Limb (tissue), 2 donors: Measurements from ENCODE around the gene LRRFIP2.

Experiments used
- DNase-seq, 2 donors: peaks; one replicate each; pipeline ENCODE4 v3.0.0-alpha.2; 2016; ENCODE audit errors: extremely low spot score in 2 of 2

Gene LRRFIP2

GRCh38 chr3:37028329-37028728 lies 146.1 kb downstream of the LRRFIP2 start:
- peak in 1 of 2 donors; percentile 33 for DNase-seq

DNA sequence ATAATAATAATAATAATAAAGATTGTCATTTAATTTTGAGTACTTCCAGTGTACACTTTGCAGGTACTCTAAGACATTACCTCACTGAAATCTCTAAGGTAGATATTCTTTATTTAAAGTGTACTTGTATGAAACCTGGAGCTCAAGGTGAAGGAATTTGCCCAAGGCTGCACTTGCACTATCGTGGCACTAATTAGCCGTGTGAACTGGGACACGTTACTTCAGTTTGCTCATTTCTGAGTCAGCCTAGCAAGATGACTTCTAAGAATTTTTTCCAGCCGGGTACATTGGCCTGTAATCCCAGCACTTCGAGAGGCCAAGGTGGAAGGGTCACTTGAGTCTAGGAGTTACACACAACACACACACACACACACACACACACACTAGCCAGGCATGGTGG lies 147.5 kb downstream of the LRRFIP2 start:
- DNase-seq, result no peak

DNA sequence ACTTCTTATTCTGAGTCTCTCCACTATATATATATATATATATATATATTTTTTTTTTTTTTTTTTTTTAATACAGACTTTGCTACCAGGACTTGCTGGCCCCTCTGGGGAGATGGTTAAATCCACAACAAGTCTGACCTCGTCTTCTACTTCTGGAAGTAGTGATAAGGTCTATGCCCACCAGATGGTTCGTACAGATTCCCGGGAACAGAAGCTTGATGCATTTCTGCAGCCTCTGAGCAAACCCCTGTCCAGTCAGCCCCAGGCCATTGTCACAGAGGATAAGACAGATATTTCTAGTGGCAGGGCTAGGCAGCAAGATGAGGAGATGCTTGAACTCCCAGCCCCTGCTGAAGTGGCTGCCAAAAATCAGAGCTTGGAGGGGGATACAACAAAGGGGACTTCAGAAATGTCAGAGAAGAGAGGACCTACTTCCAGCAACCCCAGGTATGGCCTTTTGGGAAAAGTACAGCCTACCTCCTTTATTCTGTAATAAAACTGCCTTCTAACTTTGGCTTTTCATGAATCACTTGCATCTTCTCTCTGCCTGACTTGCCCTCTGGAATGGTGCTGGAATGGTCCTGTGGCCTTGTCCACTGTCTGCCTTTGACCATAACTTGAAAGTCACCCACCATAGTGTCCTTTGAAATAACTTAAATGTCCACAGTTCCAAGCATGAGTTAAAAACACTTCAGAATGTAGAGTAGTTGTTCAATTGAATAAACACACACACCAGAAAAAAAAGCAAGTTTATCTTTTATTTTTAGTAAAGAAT lies 148.6 kb downstream of the LRRFIP2 start:
- no peak for DNase-seq

GRCh38 chr3:37024820-37025405 lies 149.5 kb downstream of the LRRFIP2 start:
- no peak for DNase-seq

- DNase-seq, result no peak
Observed at GRCh38 chr3:37024092-37024491, 150.3 kb downstream of the LRRFIP2 start.

DNA sequence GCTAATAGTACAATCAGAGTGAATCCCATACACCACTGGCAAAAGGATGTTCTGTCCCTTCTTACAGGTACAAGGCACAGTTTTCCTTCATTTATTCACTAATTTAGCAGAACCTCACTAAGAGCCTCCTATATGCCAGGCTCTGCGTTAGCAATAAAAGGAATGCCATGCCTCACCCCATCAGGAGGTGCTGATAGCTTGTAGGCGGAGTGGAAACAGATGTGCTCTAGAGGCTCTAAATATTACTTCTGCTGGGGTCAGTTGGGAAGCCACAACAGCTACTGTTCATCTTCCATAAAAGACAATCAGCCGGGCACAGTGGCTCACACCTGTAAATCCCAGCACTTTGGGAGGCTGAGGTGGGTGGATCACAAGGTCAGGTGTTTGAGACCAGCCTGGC lies 156.7 kb downstream of the LRRFIP2 start:
- DNase-seq, result no peak

DNA sequence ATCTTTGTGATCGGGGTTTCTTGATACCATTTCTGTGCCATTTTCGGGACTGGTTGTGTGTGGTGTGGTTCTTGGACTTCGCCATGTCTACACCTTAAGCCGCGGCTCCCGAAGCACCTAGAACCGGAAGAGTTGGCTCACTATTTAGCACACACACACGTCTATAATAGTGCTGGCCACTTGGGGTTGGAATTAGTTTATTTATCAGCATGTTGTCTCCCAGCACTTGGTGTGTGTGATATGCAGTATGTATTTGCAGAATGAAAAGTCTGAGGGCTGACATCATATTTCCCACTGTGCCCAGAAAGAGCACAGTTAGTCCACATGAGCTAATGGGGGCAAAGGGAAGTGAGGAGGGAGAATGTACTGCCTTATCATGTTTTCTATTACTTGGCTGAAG lies 157.5 kb downstream of the LRRFIP2 start:
- DNase-seq, result no peak

DNA sequence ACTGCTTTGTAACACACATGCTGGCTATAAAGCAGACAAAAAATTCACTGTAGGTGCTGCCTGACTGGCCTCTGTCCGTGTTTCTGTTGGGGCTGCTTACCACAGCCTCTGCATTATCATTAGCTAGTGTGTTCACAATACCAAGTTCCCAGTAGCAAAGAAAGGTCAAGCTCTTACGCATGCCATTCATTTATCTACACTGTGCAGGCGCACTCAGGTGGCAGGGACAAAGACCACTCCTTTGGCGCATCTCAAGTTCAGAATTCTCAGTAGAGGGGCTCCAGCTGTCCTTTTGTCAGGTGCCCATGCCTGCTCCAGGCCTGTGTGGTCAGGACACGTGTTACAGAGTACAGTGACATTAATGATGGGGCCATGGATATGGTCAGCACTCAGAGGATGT lies 158.7 kb downstream of the LRRFIP2 start:
- DNase-seq, result no peak

DNA sequence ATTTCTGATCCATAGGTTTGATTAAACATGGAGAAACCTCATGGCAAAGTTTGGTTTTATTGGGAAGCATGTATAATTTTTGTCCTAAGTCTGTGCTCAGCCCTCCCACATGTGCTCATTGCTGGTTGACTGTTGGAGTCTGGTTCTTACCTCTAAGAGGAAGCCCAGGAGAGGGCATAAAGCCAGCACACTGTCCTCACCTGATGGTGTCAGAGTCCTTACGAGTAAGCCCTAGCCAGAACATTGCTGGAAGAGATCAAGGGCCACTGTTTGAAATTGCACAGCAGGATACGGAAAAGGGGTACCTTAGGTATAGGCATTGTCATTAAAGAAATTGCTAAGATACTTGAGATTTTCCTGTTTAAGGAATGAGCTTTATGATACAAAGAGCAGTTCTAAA lies 159.8 kb downstream of the LRRFIP2 start:
- DNase-seq, result no peak
